Mesenchymal stem cell (in vitro differentiated cells and primary cell): ENCODE measurements around the gene KIF4B. TPM values are rescaled to one million over a fixed set of nuclear protein-coding genes. Genes with fewer than 3 reads are reported as not detected.

ENCODE experiments used
- DNase-seq: peaks from one replicate; pipeline ENCODE4 v3.0.0-alpha.2; 2013
- H2AFZ ChIP-seq: one replicate; pipeline ENCODE4 v1.6.1; 2013; ENCODE audit warnings: low read depth, mild to moderate bottlenecking, control low read depth, inconsistent platforms, low read length, moderate library complexity
- H2AK5ac ChIP-seq: 2 replicates; pipeline ENCODE4 v1.6.1; 2013; ENCODE audit warnings: low read length, moderate library complexity, mild to moderate bottlenecking, inconsistent platforms; ENCODE audit not compliant: severe bottlenecking
- H2BK120ac ChIP-seq: one replicate; pipeline ENCODE4 v1.6.1; 2013; ENCODE audit warnings: low read depth, mild to moderate bottlenecking, inconsistent platforms, low read length, moderate library complexity
- H2BK12ac ChIP-seq, 2 experiments: one replicate each; pipeline ENCODE4 v1.6.1; 2013; ENCODE audit warnings: inconsistent platforms in 2 of 2, low read length in 2 of 2, mild to moderate bottlenecking in 2 of 2, moderate library complexity in 2 of 2, control low read depth in 1 of 2
- H2BK15ac ChIP-seq: one replicate; pipeline ENCODE4 v1.6.1; 2013; ENCODE audit warnings: mild to moderate bottlenecking, low read depth, inconsistent platforms; ENCODE audit not compliant: poor library complexity, severe bottlenecking
- H2BK5ac ChIP-seq: 2 replicates; pipeline ENCODE4 v1.6.1; 2013; ENCODE audit warnings: low read depth, mild to moderate bottlenecking, low read length, control low read depth, inconsistent platforms; ENCODE audit not compliant: poor library complexity, severe bottlenecking
- H3K14ac ChIP-seq, 2 experiments: one replicate each; pipeline ENCODE4 v1.6.1; 2013; ENCODE audit warnings: inconsistent platforms in 2 of 2, low read length in 2 of 2, control low read depth in 1 of 2, mild to moderate bottlenecking in 1 of 2, moderate library complexity in 1 of 2
- H3K18ac ChIP-seq, 2 experiments: one replicate each; pipeline ENCODE4 v1.6.1; 2013; ENCODE audit warnings: inconsistent platforms in 2 of 2, low read length in 2 of 2, control low read depth in 1 of 2, low read depth in 1 of 2, mild to moderate bottlenecking in 1 of 2
- H3K23ac ChIP-seq, 2 experiments: one replicate each; pipeline ENCODE4 v1.6.1; 2013; ENCODE audit warnings: inconsistent platforms in 2 of 2, low read length in 2 of 2, mild to moderate bottlenecking in 2 of 2, moderate library complexity in 2 of 2, control low read depth in 1 of 2
- H3K27ac ChIP-seq: 2 replicates; pipeline ENCODE4 v1.5.1; 2013; ENCODE audit warnings: mild to moderate bottlenecking, moderate library complexity, low read length, control low read depth, inconsistent platforms; ENCODE audit not compliant: poor library complexity, severe bottlenecking
- H3K27me3 ChIP-seq, 2 experiments: 2 replicates each; pipeline versions ENCODE4 v1.6.1 to v1.7.0; 2013; ENCODE audit warnings: low read length in 2 of 2, mild to moderate bottlenecking in 2 of 2, moderate library complexity in 2 of 2, control low read depth in 1 of 2, inconsistent platforms in 1 of 2; ENCODE audit not compliant: control insufficient read depth in 1 of 2, insufficient read depth in 1 of 2
- H3K36me3 ChIP-seq, 2 experiments: 2 replicates each; pipeline versions ENCODE4 v1.6.1 to v1.7.0; 2013; ENCODE audit warnings: low read length in 2 of 2, control low read depth in 1 of 2, inconsistent platforms in 1 of 2, low read depth in 1 of 2, mild to moderate bottlenecking in 1 of 2; ENCODE audit not compliant: insufficient read depth in 2 of 2, control insufficient read depth in 1 of 2
- H3K4ac ChIP-seq, 2 experiments: one replicate each; pipeline ENCODE4 v1.6.1; 2013; ENCODE audit warnings: inconsistent platforms in 2 of 2, low read length in 2 of 2, mild to moderate bottlenecking in 2 of 2, moderate library complexity in 2 of 2, control low read depth in 1 of 2, low read depth in 1 of 2
- H3K4me1 ChIP-seq: 2 replicates; pipeline ENCODE4 v1.6.1; 2013; ENCODE audit warnings: low read depth, low read length, control low read depth; ENCODE audit not compliant: control insufficient read depth, insufficient read depth
- H3K4me2 ChIP-seq: 2 replicates; pipeline ENCODE4 v1.6.1; 2013; ENCODE audit warnings: low read length, mild to moderate bottlenecking, inconsistent platforms; ENCODE audit not compliant: poor library complexity, severe bottlenecking
- H3K4me3 ChIP-seq, 2 experiments: 2 replicates each; pipeline versions ENCODE4 v1.5.1 to v1.7.0; 2013; ENCODE audit warnings: low read length in 2 of 2, mild to moderate bottlenecking in 2 of 2, control low read depth in 1 of 2, low read depth in 1 of 2; ENCODE audit not compliant: insufficient read depth in 1 of 2
- H3K79me1 ChIP-seq: replicated peaks from 2 replicates; pipeline ENCODE4 v1.6.1; 2013; ENCODE audit warnings: mild to moderate bottlenecking, control low read depth, low read length, inconsistent platforms; ENCODE audit not compliant: poor library complexity, severe bottlenecking
- H3K9ac ChIP-seq: 2 replicates; pipeline ENCODE4 v1.7.0; 2013; ENCODE audit warnings: mild to moderate bottlenecking, low read length, moderate library complexity
- H3K9me3 ChIP-seq: 2 replicates; pipeline ENCODE4 v1.7.0; 2013; ENCODE audit warnings: mild to moderate bottlenecking, low read length; ENCODE audit not compliant: control insufficient read depth
- H4K8ac ChIP-seq: one replicate; pipeline ENCODE4 v1.6.1; 2013; ENCODE audit warnings: inconsistent platforms, mild to moderate bottlenecking, low read length, moderate library complexity
- H4K91ac ChIP-seq: one replicate; pipeline ENCODE4 v1.6.1; 2013; ENCODE audit warnings: mild to moderate bottlenecking, low read length, inconsistent platforms
- WGBS: methylation state at CpG from one replicate; pipeline ENCODE4 v1.1.7; 2013; ENCODE audit warnings: mixed read lengths; 5-methylcytosine and 5-hydroxymethylcytosine counted together
- polyA plus RNA-seq, 2 experiments: library from polyadenylated mRNA; stranded (reverse); fragments of 200-250 nt; gene quantifications; one replicate each; pipeline ENCODE4 v1.2.3, GENCODE V29; 2013

The KIF4B gene
- 0.01 TPM for polyA plus RNA-seq (2013, experiment 1 of 2)
- not detected for polyA plus RNA-seq (2013, experiment 2 of 2)

GRCh38 chr5:155013526-155013925 lies at the start of gene KIF4B:
KIF4B (plus strand) TSS chr5:155013755; CDS start chr5:155013860, 105 bp downstream.
- no peak within 1 kb of the TSS for H2AK5ac ChIP-seq
- 96% methylated on average over 21 of the region's 21 CpGs for WGBS
- H2BK5ac ChIP-seq, result no peak within 1 kb of the TSS
- H4K91ac ChIP-seq, result no peak within 1 kb of the TSS
- H3K9me3 ChIP-seq, result no peaks in the 10 kb centered on the region
- H3K27me3 ChIP-seq, result no peaks in the 10 kb centered on the region
- H3K23ac ChIP-seq, result no peak within 1 kb of the TSS
- no peak within 1 kb of the TSS for H3K9ac ChIP-seq
- no peak within 1 kb of the TSS for H3K18ac ChIP-seq
- no peak within 1 kb of the TSS for H4K8ac ChIP-seq
- H2BK120ac ChIP-seq, result no peak within 1 kb of the TSS
- H3K79me1 ChIP-seq, result no peaks in the 10 kb centered on the region
- no peak within 1 kb of the TSS for H2BK15ac ChIP-seq
- no peak within 1 kb of the TSS for H2AFZ ChIP-seq
- no peak within 1 kb of the TSS for H3K14ac ChIP-seq
- H3K4me1 ChIP-seq, result no peaks in the 10 kb centered on the region
- no peaks in the 10 kb centered on the region for H3K36me3 ChIP-seq
- no peak for DNase-seq
- no peak within 1 kb of the TSS for H2BK12ac ChIP-seq
- H3K4ac ChIP-seq, result no peak within 1 kb of the TSS
- H3K27ac ChIP-seq, result no peak within 1 kb of the TSS
- H3K4me3 ChIP-seq, result no peak within 1 kb of the TSS
- H3K4me2 ChIP-seq, result no peak within 1 kb of the TSS

GRCh38 chr5:154966081-154966841 lies 47.3 kb upstream of the KIF4B start:
- H2BK15ac ChIP-seq, result no peak overlapping the region
- no peaks in the 10 kb centered on the region for H3K9me3 ChIP-seq
- no peak for DNase-seq
- no peak overlapping the region for H2AFZ ChIP-seq
- H3K23ac ChIP-seq, result no peak overlapping the region
- 85% methylated on average over 7 of the region's 7 CpGs for WGBS
- peaks cover 3% of the 10 kb centered on the region for H3K4me1 ChIP-seq
- no peak overlapping the region for H3K4ac ChIP-seq
- H3K27me3 ChIP-seq, result no peaks in the 10 kb centered on the region
- no peak overlapping the region for H4K8ac ChIP-seq
- H3K9ac ChIP-seq, result no peak overlapping the region
- H3K4me3 ChIP-seq, result no peak overlapping the region
- no peak overlapping the region for H3K4me2 ChIP-seq
- peaks cover 8 to 68% of the 10 kb centered on the region in 2 experiments for H3K36me3 ChIP-seq
- H2BK120ac ChIP-seq, result no peak overlapping the region
- H3K18ac ChIP-seq, result no peak overlapping the region
- H2BK12ac ChIP-seq, result no peak overlapping the region
- H2AK5ac ChIP-seq, result no peak overlapping the region
- H3K27ac ChIP-seq, result no peak overlapping the region
- no peak overlapping the region for H3K14ac ChIP-seq
- no peak overlapping the region for H4K91ac ChIP-seq
- H2BK5ac ChIP-seq, result no peak overlapping the region
- peaks cover 19% of the 10 kb centered on the region for H3K79me1 ChIP-seq

- no peak overlapping the region for H2AK5ac ChIP-seq
- no peak overlapping the region for H4K8ac ChIP-seq
- no peak overlapping the region for H2AFZ ChIP-seq
- no peak overlapping the region for H3K27ac ChIP-seq
- H3K9ac ChIP-seq, result no peak overlapping the region
- peaks cover 8 to 62% of the 10 kb centered on the region in 2 experiments for H3K36me3 ChIP-seq
- H2BK5ac ChIP-seq, result no peak overlapping the region
- no peak overlapping the region for H3K4ac ChIP-seq
- H3K9me3 ChIP-seq, result no peaks in the 10 kb centered on the region
- 83% methylated on average over 2 of the region's 3 CpGs for WGBS
- H3K23ac ChIP-seq, result no peak overlapping the region
- H3K4me2 ChIP-seq, result no peak overlapping the region
- peaks cover 3% of the 10 kb centered on the region for H3K4me1 ChIP-seq
- H3K4me3 ChIP-seq, result no peak overlapping the region
- no peak overlapping the region for H3K18ac ChIP-seq
- no peak overlapping the region for H2BK120ac ChIP-seq
- H3K14ac ChIP-seq, result no peak overlapping the region
- peaks cover 19% of the 10 kb centered on the region for H3K79me1 ChIP-seq
- no peak overlapping the region for H2BK12ac ChIP-seq
- no peaks in the 10 kb centered on the region for H3K27me3 ChIP-seq
- H2BK15ac ChIP-seq, result no peak overlapping the region
- no peak for DNase-seq
- no peak overlapping the region for H4K91ac ChIP-seq
These were observed 46.7 kb upstream of the KIF4B start for GRCh38 chr5:154966874-154967273.

- H3K79me1 ChIP-seq, result peaks cover 19% of the 10 kb centered on the region
- no peak overlapping the region for H3K23ac ChIP-seq
- no peak overlapping the region for H3K14ac ChIP-seq
- no peak overlapping the region for H2BK15ac ChIP-seq
- H3K4me1 ChIP-seq, result peaks cover 3% of the 10 kb centered on the region
- H3K4me2 ChIP-seq, result no peak overlapping the region
- no peak overlapping the region for H3K9ac ChIP-seq
- peaks cover 8 to 58% of the 10 kb centered on the region in 2 experiments for H3K36me3 ChIP-seq
- 95% methylated on average over 3 of the region's 5 CpGs for WGBS
- no peaks in the 10 kb centered on the region for H3K27me3 ChIP-seq
- peak; percentile 26 for DNase-seq
- H3K4me3 ChIP-seq, result no peak overlapping the region
- no peaks in the 10 kb centered on the region for H3K9me3 ChIP-seq
- H2BK12ac ChIP-seq, result no peak overlapping the region
- no peak overlapping the region for H4K91ac ChIP-seq
- no peak overlapping the region for H2BK5ac ChIP-seq
- no peak overlapping the region for H2AFZ ChIP-seq
- no peak overlapping the region for H2AK5ac ChIP-seq
- H2BK120ac ChIP-seq, result no peak overlapping the region
- H3K4ac ChIP-seq, result no peak overlapping the region
- H3K27ac ChIP-seq, result no peak overlapping the region
- H4K8ac ChIP-seq, result no peak overlapping the region
- no peak overlapping the region for H3K18ac ChIP-seq
These were observed 46.0 kb upstream of the KIF4B start for GRCh38 chr5:154967421-154968024.
